Gastrocnemius medialis (tissue), 4 donors: ENCODE data around the gene ENPP1.

Experiments used
- POLR2A ChIP-seq, 2 donors: fragments of 450-650 bp; IDR thresholded peaks; one replicate each; pipeline ENCODE4 v1.6.1; 2017; ENCODE audit warnings: antibody characterized with exemption in 2 of 2, mild to moderate bottlenecking in 2 of 2, moderate library complexity in 2 of 2
- TF ChIP-seq, protein P1 (sequence below), 5 experiments: fragments of 450-650 bp in 3 of 5; fragments of 200-600 bp in 2 of 5; sonication (generic) in 2 of 5; IDR thresholded peaks in 4 of 5; conservative IDR thresholded peaks in 1 of 5; 1 replicate in 4 of 5; 2 replicates in 1 of 5; pipeline ENCODE4 v1.5.1; 2016 to 2019; ENCODE audit warnings: antibody characterized with exemption in 5 of 5, mild to moderate bottlenecking in 3 of 5, moderate library complexity in 3 of 5

DNA sequence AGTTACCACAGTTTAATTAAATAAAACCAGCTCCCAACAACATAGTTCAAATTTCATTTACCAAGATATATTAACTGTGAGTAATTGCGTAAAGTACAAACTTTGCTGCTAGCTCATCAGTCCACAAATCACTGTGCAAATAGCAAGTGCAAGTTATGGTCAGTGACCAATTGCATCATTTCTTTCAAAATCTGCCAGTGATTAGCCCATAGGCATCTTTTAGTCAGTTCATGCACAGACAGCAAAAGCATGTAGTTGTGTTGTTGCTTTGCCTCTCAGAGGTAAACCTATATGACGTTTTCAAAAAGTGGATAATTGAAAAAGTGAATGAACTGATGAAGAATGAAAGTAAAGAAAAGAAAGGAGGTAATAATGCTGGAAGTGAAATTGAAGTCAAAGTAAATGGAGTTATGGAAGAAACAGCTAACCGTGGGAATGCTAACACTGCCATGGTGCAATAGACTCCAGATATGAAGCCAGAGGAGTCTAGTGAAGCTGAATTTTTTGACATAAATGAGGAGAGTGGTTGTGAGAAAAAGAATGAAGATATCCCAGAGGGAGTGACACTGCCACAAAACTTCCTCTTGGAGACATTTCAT is 36.5 kb downstream of the ENPP1 start:
- TF ChIP-seq, protein P1, sequence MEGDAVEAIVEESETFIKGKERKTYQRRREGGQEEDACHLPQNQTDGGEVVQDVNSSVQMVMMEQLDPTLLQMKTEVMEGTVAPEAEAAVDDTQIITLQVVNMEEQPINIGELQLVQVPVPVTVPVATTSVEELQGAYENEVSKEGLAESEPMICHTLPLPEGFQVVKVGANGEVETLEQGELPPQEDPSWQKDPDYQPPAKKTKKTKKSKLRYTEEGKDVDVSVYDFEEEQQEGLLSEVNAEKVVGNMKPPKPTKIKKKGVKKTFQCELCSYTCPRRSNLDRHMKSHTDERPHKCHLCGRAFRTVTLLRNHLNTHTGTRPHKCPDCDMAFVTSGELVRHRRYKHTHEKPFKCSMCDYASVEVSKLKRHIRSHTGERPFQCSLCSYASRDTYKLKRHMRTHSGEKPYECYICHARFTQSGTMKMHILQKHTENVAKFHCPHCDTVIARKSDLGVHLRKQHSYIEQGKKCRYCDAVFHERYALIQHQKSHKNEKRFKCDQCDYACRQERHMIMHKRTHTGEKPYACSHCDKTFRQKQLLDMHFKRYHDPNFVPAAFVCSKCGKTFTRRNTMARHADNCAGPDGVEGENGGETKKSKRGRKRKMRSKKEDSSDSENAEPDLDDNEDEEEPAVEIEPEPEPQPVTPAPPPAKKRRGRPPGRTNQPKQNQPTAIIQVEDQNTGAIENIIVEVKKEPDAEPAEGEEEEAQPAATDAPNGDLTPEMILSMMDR (IDR thresholded peaks at IDR 0.05 in 4 of 5, conservative IDR thresholded peaks at IDR 0.05 in 1 of 5): no peak
- TF ChIP-seq POLR2A (IDR thresholded peaks at IDR 0.05): no peak
